Measurements from ENCODE around the gene MS4A13. TPM values are rescaled to one million over a fixed set of nuclear protein-coding genes. Genes with fewer than 3 reads are reported as not detected.
"Not testable (repeated sequence)": the region's sequence is repeated elsewhere in the genome, so short reads cannot be mapped to it uniquely, and the experiment has no call there.

The MS4A13 gene
- total and polyA plus RNA-seq, 10 of the 15 experiments (the other 5 are each of a cell fraction or from before 2014, with no cell fraction given) = not detected

DNA sequence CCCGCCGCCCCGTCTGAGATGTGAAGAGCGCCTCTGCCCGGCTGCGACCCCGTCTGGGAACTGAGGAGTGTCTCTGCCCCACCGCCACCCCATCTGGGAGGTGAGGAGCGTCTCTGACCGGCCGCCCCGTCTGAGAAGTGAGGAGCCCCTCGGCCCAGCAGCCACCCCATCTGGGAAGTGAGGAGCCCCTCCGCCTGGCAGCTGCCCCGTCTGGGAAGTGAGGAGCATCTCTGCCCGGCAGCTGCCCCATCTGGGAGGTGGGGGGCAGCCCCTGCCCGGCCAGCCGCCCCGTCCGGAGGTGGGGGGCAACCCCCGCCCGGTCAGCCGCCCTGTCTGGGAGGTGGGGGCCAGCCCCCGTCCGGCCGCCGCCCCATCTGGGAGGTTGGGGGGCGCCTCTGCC, 5.0 kb upstream of the MS4A13 start:
- ATAC-seq; in situ Hi-C loops (cut with MboI); POLR2A ChIA-PET; H3K27me3 ChIP-seq (replicated peaks in 1 of 2; ENCODE audit: control insufficient read depth in 2 of 2, insufficient read depth in 2 of 2, low read length in 1 of 2); H3K36me3 ChIP-seq (ENCODE audit: control insufficient read depth in 2 of 2, insufficient read depth in 2 of 2, low read length in 1 of 2); RAD21 ChIA-PET (ENCODE audit: unreplicated experiment); H3K4me3 ChIP-seq; SMC1A ChIA-PET (ENCODE audit: uncharacterized antibody, unreplicated experiment); H2AFZ ChIP-seq (ENCODE audit: control insufficient read depth, low read depth, low read length); BruUV-seq (replicated peaks); FAIRE-seq; intact Hi-C loops (cut with micrococcal nuclease; ENCODE audit: unreplicated experiment); H3K79me2 ChIP-seq (ENCODE audit: control insufficient read depth, insufficient read depth, low read length); CTCF ChIA-PET; H4K20me1 ChIP-seq (ENCODE audit: control insufficient read depth, insufficient read depth); H3K9me3 ChIP-seq (replicated peaks; ENCODE audit: control insufficient read depth, insufficient read depth, low read length); H3K4me2 ChIP-seq (ENCODE audit: control insufficient read depth, insufficient read depth); DNase-seq (ENCODE audit: low read depth, low spot score); H3K4me1 ChIP-seq (ENCODE audit: control insufficient read depth, insufficient read depth, low read length); H3K9ac ChIP-seq (ENCODE audit: control insufficient read depth, insufficient read depth, low read length); H3K27ac ChIP-seq (ENCODE audit: control insufficient read depth, insufficient read depth): not testable (repeated sequence)
- WGBS (ENCODE audit: insufficient coverage, insufficient replicate concordance, low lambda C conversion rate, missing lambda C conversion rate) = 93% methylated on average over 18 of the region's 28 CpGs

DNA sequence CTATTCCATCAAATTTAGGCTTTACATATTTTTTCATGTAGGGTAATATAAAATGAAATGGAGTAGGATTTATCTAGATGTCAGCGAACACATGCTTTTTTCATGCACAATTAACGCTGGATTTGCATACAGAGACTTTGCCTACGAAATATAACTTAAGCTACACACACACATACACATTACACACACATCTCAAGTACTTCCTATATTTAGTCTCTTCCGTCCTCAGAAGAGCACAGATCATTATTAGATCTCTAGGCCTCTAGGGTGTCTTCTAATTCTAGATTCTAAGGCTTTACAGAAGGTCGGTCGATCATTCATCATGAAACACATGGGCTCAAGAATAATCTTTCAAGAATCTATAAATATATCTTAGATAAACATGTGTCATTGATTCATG, 3.8 kb upstream of the MS4A13 start:
- no TSS peak for BruUV-seq (replicated peaks)
- ChIA-PET POLR2A (no interaction called here), SMC1A (ENCODE audit: uncharacterized antibody, unreplicated experiment) (interaction anchor here (0.9 kb wide), 1 partner anchor 349 kb away, joined by 3 read pairs; no protein-coding TSS in a partner anchor), RAD21 (ENCODE audit: unreplicated experiment) (no interaction called here), CTCF (interaction anchor here (0.5 kb wide), 1 partner anchor 146 kb away, joined by 3 read pairs; no protein-coding TSS in a partner anchor)
- H3K9ac ChIP-seq (ENCODE audit: control insufficient read depth, insufficient read depth, low read length) = no peak overlapping the region
- TF ChIP-seq RUNX3 (IDR thresholded peaks at IDR 0.05; ENCODE audit: low read length) = no peak
- H3K9me3 ChIP-seq (replicated peaks; ENCODE audit: control insufficient read depth, insufficient read depth, low read length) = no peaks in the 10 kb centered on the region; the same call in 2 of the 3 replicates
- DNase-seq (ENCODE audit: low read depth, low spot score) = no peak
- no peak for ATAC-seq
- H3K27ac ChIP-seq (ENCODE audit: control insufficient read depth, insufficient read depth) = no peak overlapping the region
- H3K4me3 ChIP-seq = no peak overlapping the region
- peak; percentile 59 for FAIRE-seq
- no peaks in the 10 kb centered on the region for H3K79me2 ChIP-seq (ENCODE audit: control insufficient read depth, insufficient read depth, low read length)
- H3K36me3 ChIP-seq (ENCODE audit: control insufficient read depth in 2 of 2, insufficient read depth in 2 of 2, low read length in 1 of 2) = no peaks in the 10 kb centered on the region
- no peaks in the 10 kb centered on the region; a peak in 1 of 4 replicates for H3K27me3 ChIP-seq (replicated peaks in 1 of 2; ENCODE audit: control insufficient read depth in 2 of 2, insufficient read depth in 2 of 2, low read length in 1 of 2)
- H3K4me2 ChIP-seq (ENCODE audit: control insufficient read depth, insufficient read depth) = no peak overlapping the region
- no peak overlapping the region for H2AFZ ChIP-seq (ENCODE audit: control insufficient read depth, low read depth, low read length)
- WGBS (ENCODE audit: insufficient coverage, insufficient replicate concordance, low lambda C conversion rate, missing lambda C conversion rate) = 35% methylated on average over 6 of the region's 6 CpGs
- H3K4me1 ChIP-seq (ENCODE audit: control insufficient read depth, insufficient read depth, low read length) = no peaks in the 10 kb centered on the region
- H4K20me1 ChIP-seq (ENCODE audit: control insufficient read depth, insufficient read depth) = no peaks in the 10 kb centered on the region
- in situ Hi-C loops (cut with MboI) (no loop called here), intact Hi-C loops (cut with micrococcal nuclease; ENCODE audit: unreplicated experiment) (no loop called here)
